H1 (cell line): ENCODE data around the gene CCDC127. TPM values are rescaled to one million over a fixed set of nuclear protein-coding genes. Genes with fewer than 3 reads are reported as not detected.

Experiments used
- CTCF ChIA-PET: fragments of 300-600 bp; sonication (Branson Sonifier 250); formaldehyde crosslinking; loops from one replicate; lab custom pipeline; 2021; ENCODE audit not compliant: partially characterized antibody; lab: Charles Lee
- POLR2A ChIA-PET: fragments of 300-600 bp; sonication (Branson Sonifier 250); formaldehyde crosslinking; loops from one replicate; lab custom pipeline; 2021; ENCODE audit warnings: inconsistent platforms; ENCODE audit not compliant: partially characterized antibody; lab: Charles Lee
- DNase-seq, 2 experiments: peaks; one replicate each; pipeline versions ENCODE4 v3.0.0 to v3.0.0-alpha.2; 2010 to 2022; ENCODE audit warnings: low spot score in 2 of 2, low read depth in 1 of 2, mixed read lengths in 1 of 2
- FAIRE-seq: peaks from 2 replicates; lab custom pipeline; 2011; peaks lifted over from hg19 to GRCh38; lab: Jason Lieb, UNC
- H2AFZ ChIP-seq: 2 replicates; pipeline ENCODE4 v1.8.1; 2012; ENCODE audit warnings: low read length, inconsistent platforms
- H2AK5ac ChIP-seq: 2 replicates; pipeline ENCODE4 v1.6.1; 2013; ENCODE audit warnings: low read depth, low read length
- H2BK120ac ChIP-seq: replicated peaks from 2 replicates; pipeline ENCODE3; 2013; ENCODE audit warnings: low read depth, low read length, inconsistent platforms
- H2BK12ac ChIP-seq: 2 replicates; pipeline ENCODE4 v1.6.1; 2013; ENCODE audit warnings: low read depth, low read length
- H2BK15ac ChIP-seq: 2 replicates; pipeline ENCODE4 v1.6.1; 2013; ENCODE audit warnings: low read length
- H2BK20ac ChIP-seq: 2 replicates; pipeline ENCODE4 v1.6.1; 2013; ENCODE audit warnings: low read length
- H2BK5ac ChIP-seq: 2 replicates; pipeline ENCODE4 v1.6.1; 2013; ENCODE audit warnings: low read depth, low read length
- H3K14ac ChIP-seq: 2 replicates; pipeline ENCODE4 v1.6.1; 2013; ENCODE audit warnings: inconsistent platforms; ENCODE audit not compliant: insufficient read length
- H3K18ac ChIP-seq: 2 replicates; pipeline ENCODE4 v1.6.1; 2013; ENCODE audit warnings: low read length; ENCODE audit errors: extremely low read depth
- H3K23ac ChIP-seq: 2 replicates; pipeline ENCODE4 v1.6.1; 2013; ENCODE audit warnings: inconsistent platforms; ENCODE audit not compliant: insufficient read length
- H3K23me2 ChIP-seq: 2 replicates; pipeline ENCODE4 v1.6.1; 2013; ENCODE audit warnings: low read depth, low read length
- H3K27ac ChIP-seq: 2 replicates; pipeline ENCODE4 v1.6.1; 2011; ENCODE audit warnings: low read depth, low read length, inconsistent platforms
- H3K27me3 ChIP-seq, 4 experiments: replicated peaks in 1 of 4; 1 replicate in 1 of 4; 2 replicates in 3 of 4; pipeline versions ENCODE4 v1.6.1 to v1.8.1; 2011 to 2013; ENCODE audit warnings: low read length in 3 of 4, mild to moderate bottlenecking in 3 of 4, inconsistent platforms in 2 of 4, mixed read lengths in 2 of 4, moderate library complexity in 1 of 4; ENCODE audit not compliant: control insufficient read depth in 3 of 4, insufficient read depth in 3 of 4; ENCODE audit errors: extremely low read depth in 1 of 4
- H3K36me3 ChIP-seq, 4 experiments: 2 replicates each; pipeline versions ENCODE4 v1.6.1 to v1.8.1; 2011 to 2013; ENCODE audit warnings: mild to moderate bottlenecking in 4 of 4, low read length in 3 of 4, moderate library complexity in 2 of 4, control low read depth in 1 of 4, inconsistent platforms in 1 of 4; ENCODE audit not compliant: insufficient read depth in 4 of 4, control insufficient read depth in 2 of 4
- H3K4ac ChIP-seq: replicated peaks from 2 replicates; pipeline ENCODE3; 2013; ENCODE audit warnings: low read length, low read depth, mixed read lengths, inconsistent platforms; ENCODE audit not compliant: insufficient read length
- H3K4me1 ChIP-seq, 4 experiments: replicated peaks in 1 of 4; 1 replicate in 1 of 4; 2 replicates in 3 of 4; pipeline versions ENCODE4 v1.6.1 to v1.8.1; 2011 to 2013; ENCODE audit warnings: low read length in 3 of 4, inconsistent platforms in 2 of 4, mixed read lengths in 1 of 4; ENCODE audit not compliant: insufficient read depth in 4 of 4, control insufficient read depth in 3 of 4
- H3K4me2 ChIP-seq, 2 experiments: 2 replicates each; pipeline versions ENCODE4 v1.6.1 to v1.8.1; 2011 to 2013; ENCODE audit warnings: low read depth in 2 of 2, low read length in 2 of 2, control low read depth in 1 of 2, inconsistent platforms in 1 of 2, mild to moderate bottlenecking in 1 of 2; ENCODE audit not compliant: insufficient read depth in 1 of 2
- H3K4me3 ChIP-seq, 4 experiments: fragments of 200-600, 300-600 bp in 1 of 4; sonication (generic), shearing (Covaris generic), sonication (Bioruptor Twin) in 1 of 4; 2 replicates each; pipeline versions ENCODE4 v1.5.1 to v1.8.1; 2011 to 2016; ENCODE audit warnings: low read length in 4 of 4, low read depth in 3 of 4, control low read depth in 2 of 4, inconsistent platforms in 2 of 4, mild to moderate bottlenecking in 2 of 4, mixed read lengths in 1 of 4, moderate library complexity in 1 of 4; ENCODE audit not compliant: insufficient read depth in 2 of 4; ENCODE audit errors: extremely low read depth in 1 of 4
- H3K56ac ChIP-seq: replicated peaks from 2 replicates; pipeline ENCODE3; 2013; ENCODE audit warnings: low read depth, mild to moderate bottlenecking, mixed read lengths, low read length, inconsistent platforms; ENCODE audit not compliant: insufficient read length
- H3K79me1 ChIP-seq: 2 replicates; pipeline ENCODE4 v1.6.1; 2013; ENCODE audit warnings: low read depth, low read length, control low read depth
- H3K79me2 ChIP-seq, 2 experiments: 2 replicates each; pipeline versions ENCODE4 v1.6.1 to v1.8.1; 2012 to 2013; ENCODE audit warnings: low read length in 2 of 2, mild to moderate bottlenecking in 2 of 2, inconsistent platforms in 1 of 2; ENCODE audit not compliant: insufficient read depth in 2 of 2, control insufficient read depth in 1 of 2
- H3K9ac ChIP-seq, 4 experiments: replicated peaks in 1 of 4; 1 replicate in 1 of 4; 2 replicates in 3 of 4; pipeline versions ENCODE4 v1.6.1 to v1.8.1; 2011 to 2013; ENCODE audit warnings: low read depth in 3 of 4, low read length in 3 of 4, control low read depth in 2 of 4, mild to moderate bottlenecking in 2 of 4, moderate library complexity in 2 of 4, inconsistent platforms in 1 of 4; ENCODE audit errors: extremely low read depth in 1 of 4
- H3K9me3 ChIP-seq, 2 experiments: 2 replicates each; pipeline versions ENCODE4 v1.6.1 to v1.8.1; 2012 to 2013; ENCODE audit warnings: mild to moderate bottlenecking in 2 of 2, moderate library complexity in 2 of 2, control low read depth in 1 of 2, inconsistent platforms in 1 of 2, low read depth in 1 of 2, low read length in 1 of 2, mixed read lengths in 1 of 2; ENCODE audit not compliant: insufficient read depth in 2 of 2
- H4K20me1 ChIP-seq, 2 experiments: replicated peaks in 1 of 2; 2 replicates each; pipeline versions ENCODE3 to v1.8.1; 2011 to 2013; ENCODE audit warnings: inconsistent platforms in 2 of 2, low read length in 2 of 2, mild to moderate bottlenecking in 1 of 2; ENCODE audit not compliant: insufficient read depth in 2 of 2, control insufficient read depth in 1 of 2
- H4K5ac ChIP-seq: 2 replicates; pipeline ENCODE4 v1.6.1; 2013; ENCODE audit warnings: low read length, low read depth, mixed read lengths, inconsistent platforms; ENCODE audit not compliant: insufficient read length
- H4K8ac ChIP-seq: 2 replicates; pipeline ENCODE4 v1.8.0; 2013; ENCODE audit warnings: mild to moderate bottlenecking, moderate library complexity, low read length, inconsistent platforms; ENCODE audit not compliant: insufficient read depth; ENCODE audit errors: extremely low read depth
- H4K91ac ChIP-seq: replicated peaks from 2 replicates; pipeline ENCODE3; 2013; ENCODE audit warnings: low read length, mixed read lengths, inconsistent platforms; ENCODE audit not compliant: insufficient read length
- BCL11A ChIP-seq, 2 experiments: IDR thresholded peaks; one replicate each; pipeline ENCODE4 v1.6.1; 2011; ENCODE audit warnings: low read depth in 2 of 2, low read length in 2 of 2, mild to moderate bottlenecking in 2 of 2
- CHD1 ChIP-seq: IDR thresholded peaks from 2 replicates; pipeline ENCODE4 v1.6.1; 2012; ENCODE audit warnings: low read depth, low read length, improper control_type of control experiment
- EP300 ChIP-seq, 2 experiments: IDR thresholded peaks; 1 replicate in 1 of 2; 2 replicates in 1 of 2; pipeline ENCODE4 v1.6.1; 2011 to 2012; ENCODE audit warnings: low read depth in 2 of 2, low read length in 2 of 2, mild to moderate bottlenecking in 2 of 2, borderline replicate concordance in 1 of 2, inconsistent platforms in 1 of 2, moderate library complexity in 1 of 2
- RFX5 ChIP-seq: IDR thresholded peaks from 2 replicates; pipeline ENCODE4 v1.6.1; 2011; ENCODE audit warnings: low read depth, low read length, improper control_type of control experiment, borderline replicate concordance
- TAF1 ChIP-seq: IDR thresholded peaks from 2 replicates; pipeline ENCODE4 v1.6.1; 2011; ENCODE audit warnings: mild to moderate bottlenecking, low read depth, low read length
- WGBS, 2 experiments: shearing (Covaris generic) in 1 of 2; methylation state at CpG; one replicate each; pipeline versions ENCODE4 v1.1.6 to v1.1.7; 2013 to 2015; ENCODE audit warnings: low lambda C conversion rate in 2 of 2, mixed read lengths in 2 of 2, inconsistent platforms in 1 of 2, low coverage in 1 of 2, missing lambda C conversion rate in 1 of 2; ENCODE audit not compliant: insufficient replicate concordance in 2 of 2, insufficient coverage in 1 of 2, insufficient read length in 1 of 2; ENCODE audit errors: extremely low coverage in 1 of 2, missing lambda C conversion rate in 1 of 2; 5-methylcytosine and 5-hydroxymethylcytosine counted together
- polyA plus RNA-seq, 7 experiments: library from polyadenylated mRNA; depleted of rRNA in 3 of 7; stranded (reverse) in 5 of 7; unstranded in 2 of 7; fragments of >200 nt in 5 of 7; fragments of 200-250 nt in 2 of 7; gene quantifications; 1 replicate in 5 of 7; 2 replicates in 1 of 7; 4 replicates in 1 of 7; pipeline versions ENCODE4 v1.2.1 to v1.2.3, GENCODE V29; 2011 to 2013; ENCODE audit warnings: missing spikeins in 2 of 7, mixed read lengths in 2 of 7
- total RNA-seq: library from RNA; stranded (reverse); fragmentation: NEBNext Ultra II Directional; extraction: Animal tissue kit (Norgen Biotek cat#: 25700); gene quantifications from 2 replicates; pipeline ENCODE4 v1.2.1, GENCODE V29; 2021

CCDC127 gene
- total and polyA plus RNA-seq, 2 of the 8 experiments (the other 6 are each of a cell fraction or from before 2014, with no cell fraction given): 2.9 to 8.0 TPM

- H3K4me3 ChIP-seq: no peak overlapping the region
- no peak overlapping the region for H2AFZ ChIP-seq
- peaks cover 0 to 4% of the 10 kb centered on the region in 2 experiments; a peak in 1 of 4 replicates for H3K9me3 ChIP-seq
- no peak overlapping the region for H3K18ac ChIP-seq
- no peak overlapping the region for H3K56ac ChIP-seq
- DNase-seq: no peak
- ChIA-PET CTCF (interaction anchor here (0.7 to 3.1 kb wide), 2 partner anchors 10 to 12 kb away, joined by 3 to 9 read pairs; no protein-coding TSS in a partner anchor), POLR2A (interaction anchor here (0.7 to 1.7 kb wide), 2 partner anchors 11 to 281 kb away, joined by 3 to 5 read pairs; no protein-coding TSS in a partner anchor)
- H4K8ac ChIP-seq: no peak overlapping the region
- no peak overlapping the region for H3K27ac ChIP-seq
- H2BK12ac ChIP-seq: no peak overlapping the region
- H3K23me2 ChIP-seq: no peaks in the 10 kb centered on the region
- H3K27me3 ChIP-seq: no peaks in the 10 kb centered on the region
- H3K4me2 ChIP-seq: no peak overlapping the region
- peaks cover 0 to 24% (median 3%) of the 10 kb centered on the region in 4 experiments; a peak in 5 of 8 replicates for H3K36me3 ChIP-seq
- no peak overlapping the region for H2BK15ac ChIP-seq
- no peak overlapping the region for H4K5ac ChIP-seq
- H3K4ac ChIP-seq: no peak overlapping the region
- FAIRE-seq: no peak
- H3K23ac ChIP-seq: no peak overlapping the region
- TF ChIP-seq RFX5: no peak
- TF ChIP-seq BCL11A (IDR thresholded peaks at IDR 0.05; ENCODE audit: low read depth in 2 of 2, low read length in 2 of 2): no peak
- no peak for TF ChIP-seq CHD1
- no peak for TF ChIP-seq EP300 (IDR thresholded peaks at IDR 0.05; ENCODE audit: borderline replicate concordance in 1 of 2, low read depth in 2 of 2, low read length in 2 of 2)
- no peak for TF ChIP-seq TAF1
- TF ChIP-seq, all 59 proteins: peak for 0
- no peak overlapping the region for H2AK5ac ChIP-seq
- H3K4me1 ChIP-seq: no peaks in the 10 kb centered on the region
- H3K14ac ChIP-seq: no peak overlapping the region
- H2BK5ac ChIP-seq: no peak overlapping the region
- H4K91ac ChIP-seq: no peak overlapping the region
- no peak overlapping the region for H2BK20ac ChIP-seq
- no peak overlapping the region for H3K9ac ChIP-seq
- 94% methylated on average over 7 of the region's 7 CpGs; no CpG with 5 or more reads in 1 of the 2 experiments for WGBS, 2 experiments
- H2BK120ac ChIP-seq: no peak overlapping the region
- H4K20me1 ChIP-seq: peaks cover 3 to 5% of the 10 kb centered on the region in 2 experiments
- no peaks in the 10 kb centered on the region for H3K79me1 ChIP-seq
- H3K79me2 ChIP-seq: no peaks in the 10 kb centered on the region
These were observed 50.4 kb downstream of the CCDC127 start for GRCh38 chr5:167511-167910.
